Spleen (tissue), 11 donors: Measurements from ENCODE around the gene PLA2G3. TPM values are rescaled to one million over a fixed set of nuclear protein-coding genes. Genes with fewer than 3 reads are reported as not detected.
A peak's percentile ranks its signal among the peaks of the same experiment; 100 is the strongest.

Experiments
- DNase-seq: peaks from one replicate; pipeline ENCODE4 v3.0.0-alpha.2; 2020
- H3K27ac ChIP-seq, 8 donors: fragments of 200-600 bp; sonication (generic) in 7 of 8; 1 replicate in 4 of 8; 2 replicates in 4 of 8; pipeline versions ENCODE4 v1.5.0 to v1.8.0; 2016 to 2021; ENCODE audit warnings: inconsistent platforms in 4 of 8, mild to moderate bottlenecking in 4 of 8, moderate library complexity in 1 of 8
- H3K27me3 ChIP-seq, 7 donors: fragments of 200-600 bp; sonication (generic) in 6 of 7; replicated peaks in 1 of 7; 1 replicate in 4 of 7; 2 replicates in 3 of 7; pipeline versions ENCODE4 v1.5.0 to v1.8.0; 2016 to 2021; ENCODE audit warnings: inconsistent platforms in 3 of 7, mild to moderate bottlenecking in 1 of 7
- H3K36me3 ChIP-seq, 6 donors: fragments of 200-600 bp; sonication (generic) in 5 of 6; 1 replicate in 4 of 6; 2 replicates in 2 of 6; pipeline versions ENCODE4 v1.5.0 to v1.8.0; 2016 to 2021; ENCODE audit warnings: inconsistent platforms in 2 of 6
- H3K4me1 ChIP-seq, 6 donors: fragments of 200-600 bp; sonication (generic) in 5 of 6; 1 replicate in 3 of 6; 2 replicates in 3 of 6; pipeline versions ENCODE4 v1.5.0 to v1.8.0; 2016 to 2021; ENCODE audit warnings: inconsistent platforms in 3 of 6
- H3K4me3 ChIP-seq, 8 donors: fragments of 200-600 bp; sonication (generic) in 7 of 8; 1 replicate in 4 of 8; 2 replicates in 4 of 8; pipeline versions ENCODE4 v1.5.0 to v1.8.0; 2016 to 2021; ENCODE audit warnings: inconsistent platforms in 4 of 8, mild to moderate bottlenecking in 4 of 8, moderate library complexity in 2 of 8
- H3K9me3 ChIP-seq, 8 donors: fragments of 200-600 bp; sonication (generic) in 7 of 8; 1 replicate in 4 of 8; 2 replicates in 4 of 8; pipeline versions ENCODE4 v1.5.0 to v1.8.0; 2016 to 2021; ENCODE audit warnings: inconsistent platforms in 4 of 8
- POLR2A ChIP-seq, 3 donors: fragments of 450-650 bp; IDR thresholded peaks; one replicate each; pipeline ENCODE4 v1.5.1; 2017; ENCODE audit warnings: antibody characterized with exemption in 3 of 3, mild to moderate bottlenecking in 1 of 3
- POLR2AphosphoS5 ChIP-seq, 3 donors: sonication (generic); formaldehyde crosslinking; IDR thresholded peaks; one replicate each; pipeline ENCODE4 v1.5.1; 2017; ENCODE audit warnings: antibody characterized with exemption in 3 of 3
- WGBS, 5 donors: extraction: QIAGEN DNeasy Blood & Tissue Kit in 3 of 5; methylation state at CpG; one replicate each; pipeline versions ENCODE4 v1.1.5 to v1.1.7; 2013 to 2018; 5-methylcytosine and 5-hydroxymethylcytosine counted together
- intact Hi-C: fragments of 100-400 bp; cut with DNase I; formaldehyde crosslinking; loops from one replicate; pipeline ENCODE4 v1.15.0; 2023; ENCODE audit warnings: low total_unique reads
- polyA plus RNA-seq, 3 donors: library from polyadenylated mRNA; stranded (reverse); fragments of 200-250 nt; gene quantifications; one replicate each; pipeline ENCODE4 v1.2.1, GENCODE V29; 2013
- total RNA-seq, 7 donors: library from RNA; depleted of rRNA in 3 of 7; stranded (reverse); fragments of >200 nt in 3 of 7; fragmentation: NEBNext Ultra II Directional in 4 of 7; extraction: Animal tissue kit (Norgen Biotek cat#: 25700) in 4 of 7; gene quantifications; one replicate each; pipeline versions ENCODE4 v1.1.0 to v1.2.1, GENCODE V29; 2016 to 2021
- TF ChIP-seq, protein P1 (sequence below), 11 experiments: fragments of 200-600 bp in 7 of 11; fragments of 450-650 bp in 4 of 11; sonication (generic) in 4 of 11; IDR thresholded peaks in 8 of 11; conservative IDR thresholded peaks in 3 of 11; 1 replicate in 7 of 11; 2 replicates in 4 of 11; pipeline versions ENCODE4 v1.4.0 to v1.8.0; 2016 to 2021; ENCODE audit warnings: antibody characterized with exemption in 11 of 11, inconsistent platforms in 4 of 11, mild to moderate bottlenecking in 1 of 11
- donor health status: healthy with polysubstance abuse.
- donor health status: DM: no; HTN: no; CAD: no; lungs with moderate emphysema.
- donor health status: DM: no; HTN: no; CAD: no.
- donor health status: Bipolar disorder and iron deficiency.
- donor health status: healthy.
- donor health status: DM: no; HTN: no; CAD: no.
- donor health status: DM: yes; HTN: yes; CAD: no.

The PLA2G3 gene
- total and polyA plus RNA-seq, 10 donors = not detected

DNA sequence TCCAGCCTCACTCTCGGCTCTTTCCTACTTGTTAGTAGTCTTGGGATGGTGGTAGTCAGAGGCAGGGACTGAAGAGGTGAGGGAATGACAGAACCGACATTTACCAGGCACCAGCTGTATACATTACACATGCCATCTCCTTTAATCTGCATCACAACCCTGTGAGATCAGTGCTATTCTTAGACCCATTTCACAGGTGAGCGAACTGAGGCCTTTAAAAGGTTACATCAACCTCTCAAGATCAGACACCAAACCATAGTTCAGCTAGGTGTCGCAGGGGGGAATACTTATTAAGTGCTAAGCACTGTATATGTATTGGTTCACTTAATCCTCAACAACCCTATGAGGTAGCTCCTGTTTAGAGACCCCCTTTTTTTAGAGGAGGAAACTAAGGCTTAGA lies 5.6 kb downstream of the PLA2G3 start:
- Histone ChIP-seq H3K27me3 (peaks cover 0 to 21% (median 0%) of the 10 kb centered on the region in 7 donors), H3K36me3 (no peaks in the 10 kb centered on the region), H3K4me3 (no peak overlapping the region), H3K9me3 (no peaks in the 10 kb centered on the region), H3K27ac (no peak overlapping the region), H3K4me1 (no peaks in the 10 kb centered on the region)
- no peak for DNase-seq
- TF ChIP-seq, protein P1, sequence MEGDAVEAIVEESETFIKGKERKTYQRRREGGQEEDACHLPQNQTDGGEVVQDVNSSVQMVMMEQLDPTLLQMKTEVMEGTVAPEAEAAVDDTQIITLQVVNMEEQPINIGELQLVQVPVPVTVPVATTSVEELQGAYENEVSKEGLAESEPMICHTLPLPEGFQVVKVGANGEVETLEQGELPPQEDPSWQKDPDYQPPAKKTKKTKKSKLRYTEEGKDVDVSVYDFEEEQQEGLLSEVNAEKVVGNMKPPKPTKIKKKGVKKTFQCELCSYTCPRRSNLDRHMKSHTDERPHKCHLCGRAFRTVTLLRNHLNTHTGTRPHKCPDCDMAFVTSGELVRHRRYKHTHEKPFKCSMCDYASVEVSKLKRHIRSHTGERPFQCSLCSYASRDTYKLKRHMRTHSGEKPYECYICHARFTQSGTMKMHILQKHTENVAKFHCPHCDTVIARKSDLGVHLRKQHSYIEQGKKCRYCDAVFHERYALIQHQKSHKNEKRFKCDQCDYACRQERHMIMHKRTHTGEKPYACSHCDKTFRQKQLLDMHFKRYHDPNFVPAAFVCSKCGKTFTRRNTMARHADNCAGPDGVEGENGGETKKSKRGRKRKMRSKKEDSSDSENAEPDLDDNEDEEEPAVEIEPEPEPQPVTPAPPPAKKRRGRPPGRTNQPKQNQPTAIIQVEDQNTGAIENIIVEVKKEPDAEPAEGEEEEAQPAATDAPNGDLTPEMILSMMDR (IDR thresholded peaks at IDR 0.05 in 8 of 11, conservative IDR thresholded peaks at IDR 0.05 in 3 of 11) = no peak
- TF ChIP-seq POLR2AphosphoS5 (IDR thresholded peaks at IDR 0.05) (no peak), POLR2A (IDR thresholded peaks at IDR 0.05) (no peak)
- intact Hi-C loops = no loop called here
- WGBS, 5 donors = 70 to 90% (median 87%) methylated on average over 4 of the region's 4 CpGs

DNA sequence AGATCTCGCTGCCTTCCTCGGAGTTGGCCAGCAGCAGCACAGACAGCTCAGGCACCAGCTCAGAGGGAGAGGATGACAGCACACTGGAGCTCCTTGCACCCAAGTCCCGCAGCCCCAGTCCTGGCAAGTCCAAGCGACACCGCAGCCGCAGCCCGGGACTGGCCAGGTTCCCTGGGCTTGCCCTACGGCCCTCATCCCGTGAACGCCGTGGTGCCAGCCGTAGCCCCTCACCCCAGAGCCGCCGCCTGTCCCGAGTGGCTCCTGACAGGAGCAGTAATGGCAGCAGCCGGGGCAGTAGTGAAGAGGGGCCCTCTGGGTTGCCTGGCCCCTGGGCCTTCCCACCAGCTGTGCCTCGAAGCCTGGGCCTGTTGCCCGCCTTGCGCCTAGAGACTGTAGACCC lies 6.4 kb downstream of the PLA2G3 start:
- WGBS, 5 donors = 94 to 100% (median 97%) methylated on average over 11 to 19 of the region's 19 CpGs
- DNase-seq = peak; percentile 70
- Histone ChIP-seq H3K36me3 (no peaks in the 10 kb centered on the region), H3K9me3 (no peaks in the 10 kb centered on the region), H3K4me1 (no peaks in the 10 kb centered on the region), H3K27me3 (peaks cover 0 to 14% (median 0%) of the 10 kb centered on the region in 7 donors), H3K27ac (no peak overlapping the region), H3K4me3 (no peak overlapping the region)
- intact Hi-C loops = no loop called here
- TF ChIP-seq POLR2A (IDR thresholded peaks at IDR 0.05) (no peak), POLR2AphosphoS5 (IDR thresholded peaks at IDR 0.05) (no peak)
- TF ChIP-seq, protein P1 (IDR thresholded peaks at IDR 0.05 in 8 of 11, conservative IDR thresholded peaks at IDR 0.05 in 3 of 11) = no peak

DNA sequence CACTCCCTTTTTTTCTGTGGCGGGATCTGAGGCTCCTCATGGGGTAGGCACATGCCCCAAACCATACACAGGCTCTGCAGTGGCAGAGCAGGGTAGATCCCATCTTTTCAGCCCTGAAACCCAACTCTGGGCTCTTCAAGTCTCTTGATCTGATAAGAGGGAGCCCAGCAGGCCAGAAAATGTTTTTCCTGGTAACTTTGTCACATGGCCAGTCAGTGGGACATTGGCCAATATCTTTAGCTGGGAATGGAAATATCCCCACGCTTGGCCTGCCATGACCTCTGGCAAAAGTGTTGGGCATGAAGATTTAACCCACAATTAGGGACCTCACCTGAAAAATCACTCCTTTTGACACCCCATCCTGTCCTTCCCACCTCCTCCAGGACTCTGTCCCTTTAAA lies 9.4 kb downstream of the PLA2G3 start:
- no peaks in the 10 kb centered on the region for H3K9me3 ChIP-seq
- H3K4me1 ChIP-seq = peaks cover 0 to 8% (median 3%) of the 10 kb centered on the region in 6 donors
- TF ChIP-seq, protein P1 (IDR thresholded peaks at IDR 0.05 in 8 of 11, conservative IDR thresholded peaks at IDR 0.05 in 3 of 11) = no peak
- TF ChIP-seq POLR2AphosphoS5 (IDR thresholded peaks at IDR 0.05) (no peak), POLR2A (IDR thresholded peaks at IDR 0.05) (no peak)
- no peaks in the 10 kb centered on the region for H3K36me3 ChIP-seq
- 83 to 90% (median 89%) methylated on average over 2 of the region's 2 CpGs for WGBS, 5 donors
- H3K27ac ChIP-seq = no peak overlapping the region
- DNase-seq = peak; percentile 39
- H3K27me3 ChIP-seq = peaks cover 0 to 20% (median 0%) of the 10 kb centered on the region in 7 donors
- intact Hi-C loops = no loop called here
- no peak overlapping the region for H3K4me3 ChIP-seq

DNA sequence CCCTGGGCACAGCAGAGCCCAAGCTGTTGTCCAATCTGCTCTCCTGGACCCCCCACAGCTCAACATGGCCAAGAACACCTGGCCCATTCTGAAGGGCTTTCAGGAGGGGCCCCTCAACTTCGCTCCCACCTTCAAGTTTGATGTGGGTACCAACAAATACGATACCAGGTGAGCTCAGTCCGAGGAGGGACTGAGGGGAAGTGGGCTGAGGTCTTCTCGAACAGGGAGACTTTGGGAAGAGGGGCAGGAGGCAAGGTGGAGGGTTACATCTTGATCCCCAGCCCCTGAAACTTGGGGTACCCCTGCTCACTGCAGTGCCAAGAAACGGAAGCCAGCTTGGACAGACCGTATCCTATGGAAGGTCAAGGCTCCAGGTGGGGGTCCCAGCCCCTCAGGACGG lies 12.2 kb downstream of the PLA2G3 start:
- Histone ChIP-seq H3K4me3 (no peak overlapping the region), H3K36me3 (no peaks in the 10 kb centered on the region), H3K4me1 (peaks cover 0 to 8% (median 3%) of the 10 kb centered on the region in 6 donors), H3K27me3 (peaks cover 0 to 20% (median 0%) of the 10 kb centered on the region in 7 donors), H3K27ac (no peak overlapping the region), H3K9me3 (no peaks in the 10 kb centered on the region)
- WGBS, 5 donors = 84 to 94% (median 86%) methylated on average over 5 to 7 of the region's 7 CpGs
- no peak for TF ChIP-seq POLR2A (IDR thresholded peaks at IDR 0.05)
- TF ChIP-seq, protein P1 (IDR thresholded peaks at IDR 0.05 in 8 of 11, conservative IDR thresholded peaks at IDR 0.05 in 3 of 11) = no peak
- TF ChIP-seq POLR2AphosphoS5 (IDR thresholded peaks at IDR 0.05) = no peak
- DNase-seq = peak; percentile 36
- intact Hi-C loops = no loop called here
